HG02642 (cell line): ENCODE data around the gene DPP8.
"Not testable (repeated sequence)": the region's sequence is repeated elsewhere in the genome, so short reads cannot be mapped to it uniquely, and the experiment has no call there.

Experiments
- ATAC-seq: cut with Tn5 transposase; IDR thresholded peaks from one replicate; pipeline ENCODE4 v1.9.1; 2021; ENCODE audit warnings: mild to moderate bottlenecking; ENCODE audit not compliant: unreplicated experiment, poor library complexity

The DPP8 gene

GRCh38 chr15:65516997-65517865 lies at the start of gene DPP8:
Gene DPP8 (minus strand): TSS chr15:65517689. CDS start chr15:65512553, 5,136 bp downstream.
- ATAC-seq = peak; percentile 95

DNA sequence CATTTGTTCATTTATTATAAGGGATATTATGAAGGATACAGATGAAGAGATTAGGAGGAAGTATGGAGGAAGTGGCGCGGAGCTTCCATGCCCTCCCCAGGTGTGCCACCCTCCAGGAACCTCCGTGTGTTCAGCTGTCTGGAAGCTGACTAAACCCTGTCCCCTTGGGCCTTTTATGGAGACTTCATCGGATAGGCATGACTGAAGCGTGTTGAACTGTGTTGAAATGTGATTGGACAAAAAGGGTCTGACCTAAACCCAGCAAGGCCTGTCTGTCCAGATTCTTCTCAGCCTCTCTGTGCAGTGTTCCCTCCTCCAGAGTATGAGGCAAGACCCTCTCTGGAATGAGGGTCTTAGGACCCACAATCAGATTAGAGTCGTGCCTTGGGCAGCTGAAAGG lies 44.4 kb upstream of the DPP8 start:
- no peak for ATAC-seq

GRCh38 chr15:65559941-65560340 lies 42.5 kb upstream of the DPP8 start:
- ATAC-seq = no peak

GRCh38 chr15:65558997-65559760 lies 41.7 kb upstream of the DPP8 start:
- no peak for ATAC-seq

DNA sequence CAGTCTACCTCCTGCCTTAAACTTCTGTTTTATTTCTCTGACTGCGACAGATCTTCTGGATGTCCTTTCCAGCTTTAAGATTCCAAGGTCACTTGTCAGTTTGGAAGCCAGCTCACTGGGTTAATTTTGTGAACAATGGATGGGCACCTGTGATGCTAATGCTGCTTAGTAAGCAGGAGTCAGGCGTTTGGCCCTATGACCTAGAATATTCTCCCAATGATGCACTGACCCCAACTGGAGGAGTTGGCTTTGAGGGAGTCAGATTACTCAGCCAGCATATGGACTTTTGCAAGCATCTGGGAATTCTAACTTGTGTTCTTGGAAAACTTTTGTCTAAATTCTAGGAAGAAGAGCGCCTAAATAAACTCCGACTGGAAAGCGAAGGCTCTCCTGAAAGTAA lies 40.8 kb upstream of the DPP8 start:
- ATAC-seq = no peak

DNA sequence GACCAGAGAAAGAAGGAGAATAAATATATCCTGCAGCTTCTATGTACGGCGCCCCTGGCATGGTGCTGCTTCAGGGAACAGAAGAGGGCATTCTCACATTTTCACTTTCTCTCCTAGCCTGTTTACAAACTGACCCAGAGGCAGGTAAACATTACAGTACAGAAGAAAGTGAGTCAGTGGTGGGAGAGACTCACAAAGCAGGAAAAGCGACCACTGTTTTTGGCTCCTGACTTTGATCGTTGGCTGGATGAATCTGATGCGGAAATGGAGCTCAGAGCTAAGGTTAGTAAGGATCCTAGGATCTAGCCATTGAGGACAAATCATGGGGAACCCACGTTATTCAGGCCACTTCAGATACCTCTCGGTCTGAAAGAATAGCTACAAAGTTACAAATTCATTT lies 39.1 kb upstream of the DPP8 start:
- ATAC-seq = no peak

- no peak for ATAC-seq
Measured at GRCh38 chr15:65553691-65554090, 36.2 kb upstream of the DPP8 start.

- not testable (repeated sequence) for ATAC-seq
Measured at GRCh38 chr15:65552851-65553250, 35.4 kb upstream of the DPP8 start.

GRCh38 chr15:65551183-65551582 lies 33.7 kb upstream of the DPP8 start:
- ATAC-seq = no peak

- no peak for ATAC-seq
Measured at GRCh38 chr15:65550681-65551098, 33.2 kb upstream of the DPP8 start.

DNA sequence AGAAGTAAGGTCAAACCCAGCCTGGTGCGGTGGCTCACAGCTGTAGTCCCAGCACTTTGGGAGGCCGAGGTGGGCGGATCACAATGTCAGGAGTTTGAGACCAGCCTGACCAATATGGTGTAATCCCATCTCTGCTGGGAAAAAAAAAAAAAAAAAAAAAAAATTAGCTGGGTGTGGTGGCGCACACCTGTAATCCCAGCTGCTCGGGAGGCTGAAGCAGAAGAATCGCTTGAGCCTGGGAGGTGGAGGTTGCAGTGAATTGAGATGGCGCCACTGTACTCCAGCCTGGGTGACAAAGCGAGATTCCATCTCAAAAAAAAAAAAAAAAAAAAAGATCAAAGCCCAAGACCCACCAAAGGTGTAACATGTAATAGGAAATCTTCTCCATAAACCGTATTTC lies 31.8 kb upstream of the DPP8 start:
- ATAC-seq = not testable (repeated sequence)

- no peak for ATAC-seq
Measured at GRCh38 chr15:65547841-65548240, 30.4 kb upstream of the DPP8 start.

DNA sequence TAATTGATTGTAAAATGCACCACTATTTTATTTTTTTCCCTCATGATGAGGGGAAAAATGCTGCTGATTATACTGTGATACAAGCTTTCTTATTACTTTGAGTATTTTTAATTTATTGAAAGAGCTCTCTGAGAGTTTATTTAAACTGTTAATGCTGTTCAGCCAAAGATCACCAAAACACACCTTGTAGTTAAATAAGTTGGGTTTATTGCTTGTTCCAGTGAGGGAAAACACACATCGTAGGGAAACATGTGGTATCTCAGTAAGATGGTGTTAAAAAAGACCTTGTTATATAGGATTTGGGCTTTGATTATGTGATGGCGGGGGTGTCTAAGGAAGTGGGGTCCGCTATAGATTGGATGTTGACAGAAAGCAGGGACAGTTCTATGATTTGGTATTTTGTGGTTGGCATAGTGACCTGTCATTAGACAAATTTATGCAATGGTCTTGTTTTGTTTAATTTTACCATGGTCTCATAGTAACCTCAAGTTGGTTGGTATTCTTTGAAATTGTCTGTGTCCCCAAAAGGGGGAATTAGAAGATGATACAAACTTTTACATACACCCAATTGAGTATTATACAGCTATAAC lies 23.8 kb upstream of the DPP8 start:
- no peak for ATAC-seq

GRCh38 chr15:65540314-65540713 lies 22.8 kb upstream of the DPP8 start:
- no peak for ATAC-seq

GRCh38 chr15:65535192-65535591 lies 17.7 kb upstream of the DPP8 start:
- no peak for ATAC-seq

DNA sequence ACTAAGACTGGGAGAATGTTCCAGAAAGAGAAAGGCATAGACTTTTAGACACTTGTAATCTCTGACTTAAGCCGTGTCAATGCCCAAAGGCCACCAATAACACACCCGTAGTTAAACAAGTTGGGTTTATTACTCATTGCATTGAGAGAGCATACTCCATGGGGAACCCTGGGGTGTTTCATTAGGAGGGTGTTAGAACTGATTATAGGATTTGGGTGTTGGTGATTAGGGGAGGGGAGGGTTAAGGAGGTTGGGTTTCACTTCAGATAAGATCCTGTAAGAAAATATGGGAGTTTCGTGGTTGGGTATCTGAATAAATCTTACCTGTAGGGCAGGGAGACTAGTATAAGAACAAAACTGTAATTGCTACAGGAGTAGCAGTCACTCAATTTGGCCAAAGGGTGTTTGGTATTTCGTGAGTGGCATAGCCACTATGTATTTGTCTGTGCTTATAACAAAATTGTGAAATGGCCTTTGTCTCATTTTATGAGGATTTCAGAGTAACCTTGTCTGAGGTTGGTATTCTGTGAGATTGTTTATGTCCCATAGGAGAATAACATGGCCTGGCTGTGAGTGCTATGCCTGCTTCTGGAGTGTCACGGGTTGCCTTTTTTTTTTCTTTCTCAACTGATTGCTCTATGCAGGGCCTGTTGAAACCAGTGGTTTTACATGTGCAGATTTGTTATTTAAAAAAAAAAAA lies 15.7 kb upstream of the DPP8 start:
- ATAC-seq = no peak

GRCh38 chr15:65532738-65533051 lies 15.2 kb upstream of the DPP8 start:
- no peak for ATAC-seq

DNA sequence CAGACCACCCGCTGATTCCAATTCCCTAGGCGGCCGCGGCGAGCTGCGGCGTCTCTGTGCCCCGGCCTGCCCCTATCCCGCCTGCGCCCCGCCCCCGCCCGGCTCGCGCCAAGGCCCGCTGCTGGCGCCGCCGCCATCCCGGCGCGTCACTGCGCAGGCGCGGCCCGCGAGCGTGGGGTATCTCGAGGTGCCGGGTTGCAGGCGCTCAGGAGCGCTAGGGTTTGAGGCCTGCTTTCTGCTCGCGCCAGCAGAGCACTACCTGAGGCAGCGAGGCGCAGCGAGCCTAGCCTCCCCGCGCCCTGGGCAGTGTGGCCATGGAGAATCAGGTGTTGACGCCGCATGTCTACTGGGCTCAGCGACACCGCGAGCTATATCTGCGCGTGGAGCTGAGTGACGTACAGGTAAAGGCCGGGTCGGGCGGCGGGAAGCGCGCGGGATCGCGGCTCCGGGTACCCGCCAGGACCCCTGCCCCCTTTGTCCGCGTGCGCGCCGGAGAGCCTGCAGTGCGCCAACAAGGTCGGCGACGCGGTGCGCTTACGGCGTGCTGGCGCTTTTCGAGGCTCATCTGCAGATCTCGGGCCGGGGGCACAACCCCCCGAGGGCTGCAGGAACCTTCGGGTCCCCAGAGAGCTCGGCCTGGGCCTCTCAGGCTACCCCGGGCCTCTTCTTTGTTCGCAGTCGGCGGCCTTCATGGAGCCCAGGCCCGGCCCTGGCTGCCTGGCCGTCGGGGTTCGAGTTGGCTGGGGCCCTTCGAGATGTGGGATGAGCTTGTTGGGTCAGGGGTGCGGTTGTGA lies 13.0 kb upstream of the DPP8 start, which contains the start of gene HACD3:
HACD3 (plus strand) TSS at position 146 of the 794 bp plus-strand sequence; CDS start at position 315, 169 bp downstream.
- ATAC-seq = peak; percentile 86

DNA sequence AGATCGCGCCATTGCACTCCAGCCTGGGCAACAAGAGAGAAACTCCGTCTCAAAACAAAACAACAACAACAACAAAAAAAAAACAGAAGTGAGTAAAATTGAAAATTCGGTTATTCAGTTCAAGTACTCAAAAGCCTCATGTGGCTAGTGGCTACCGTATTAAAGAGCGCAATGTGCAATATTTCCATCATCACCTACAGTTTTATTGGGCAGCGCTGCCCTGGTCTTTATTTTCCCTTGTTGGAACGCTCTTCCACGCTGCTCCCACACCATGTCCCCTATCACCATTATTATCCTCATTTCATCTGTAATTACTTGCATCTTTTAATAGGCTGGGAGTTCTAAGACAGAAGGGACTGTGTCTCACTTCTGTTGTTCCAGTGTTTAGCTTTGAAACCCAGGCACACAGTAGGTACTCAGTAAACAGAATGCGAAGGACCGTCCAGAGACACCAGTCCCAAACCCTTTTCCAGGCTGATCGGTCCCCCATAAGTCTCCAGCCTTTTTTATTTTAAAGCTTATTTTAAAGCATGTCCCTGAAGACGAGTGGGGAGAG lies 12.4 kb upstream of the DPP8 start:
- ATAC-seq = no peak
